Hippocampal formation (tissue), 2 donors: ENCODE data around the gene ZSCAN5A.
"Not testable (repeated sequence)": the region's sequence is repeated elsewhere in the genome, so short reads cannot be mapped to it uniquely, and the experiment has no call there.

Experiments
- DNase-seq, 2 donors: peaks; one replicate each; lab custom pipeline; 2025; lab: John Stamatoyannopoulos, UW

ZSCAN5A gene

DNA sequence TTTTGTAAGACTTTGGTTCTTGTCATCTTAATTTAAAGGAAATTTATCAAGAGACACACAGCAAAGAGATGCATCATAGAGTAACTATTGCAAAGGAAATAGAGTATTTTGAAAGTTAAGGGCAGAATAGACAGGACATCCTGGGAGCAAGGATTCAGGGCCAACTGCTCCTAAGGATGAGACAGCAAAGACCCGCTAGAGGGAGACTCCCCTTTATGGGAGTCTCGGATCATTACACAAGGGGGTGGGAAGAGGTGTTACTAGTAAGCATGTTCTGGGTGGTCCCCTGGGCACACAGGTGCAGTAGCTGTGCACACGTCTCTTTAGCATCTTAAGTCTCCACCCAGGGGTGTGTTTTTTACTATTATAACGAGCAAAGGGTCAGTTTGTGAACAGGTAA is 102.9 kb downstream of the ZSCAN5A start:
- no peak for DNase-seq

DNA sequence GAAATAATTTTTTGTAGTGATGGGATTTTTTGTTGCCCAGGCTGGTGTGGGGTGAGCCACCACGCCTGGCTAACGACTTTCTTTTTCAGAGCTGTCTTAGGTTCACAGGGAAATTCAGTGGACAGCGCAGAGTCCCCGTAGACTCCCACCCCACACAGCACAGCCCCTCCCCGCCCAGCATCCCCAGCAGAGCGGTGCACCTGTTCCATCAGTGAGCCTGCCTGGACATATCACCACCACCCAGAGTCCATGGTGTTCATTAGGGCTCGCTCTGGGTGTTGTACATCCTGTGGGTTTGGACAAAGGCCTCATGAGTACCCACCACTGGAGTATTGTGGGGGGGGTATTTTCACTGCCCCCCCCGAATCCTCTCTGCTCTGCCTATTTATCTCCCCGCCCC is 104.6 kb downstream of the ZSCAN5A start:
- not testable (repeated sequence) for DNase-seq

- no peak for DNase-seq
Observed at GRCh38 chr19:56209091-56209490, 105.5 kb downstream of the ZSCAN5A start.

GRCh38 chr19:56207581-56207980 is 107.1 kb downstream of the ZSCAN5A start:
- not testable (repeated sequence) for DNase-seq

DNA sequence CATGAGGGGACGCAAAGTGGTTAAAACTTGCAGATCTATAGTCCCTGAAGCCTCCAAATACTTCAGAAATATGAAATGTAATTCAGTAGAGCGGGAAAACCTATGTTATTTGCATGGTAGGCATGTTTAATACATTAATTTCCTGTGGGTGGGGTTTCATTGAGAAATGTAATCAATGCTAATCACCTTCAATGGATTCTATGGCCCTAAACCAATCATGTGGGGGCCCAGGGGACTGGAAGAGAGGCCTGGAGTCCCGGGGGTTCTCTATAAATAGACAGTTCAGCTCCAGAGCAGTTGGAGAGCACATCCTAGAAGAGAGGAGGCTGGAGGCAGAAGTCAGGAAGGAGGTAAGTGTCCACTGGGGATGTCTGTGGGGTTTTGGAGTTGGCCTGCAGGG is 112.7 kb downstream of the ZSCAN5A start, which contains the start of gene ZSCAN5C:
TSS of gene ZSCAN5C (plus strand) at position 301 of the 400 bp plus-strand sequence. CDS start 3,641 bp downstream, outside the sequence.
- DNase-seq, result no peak

DNA sequence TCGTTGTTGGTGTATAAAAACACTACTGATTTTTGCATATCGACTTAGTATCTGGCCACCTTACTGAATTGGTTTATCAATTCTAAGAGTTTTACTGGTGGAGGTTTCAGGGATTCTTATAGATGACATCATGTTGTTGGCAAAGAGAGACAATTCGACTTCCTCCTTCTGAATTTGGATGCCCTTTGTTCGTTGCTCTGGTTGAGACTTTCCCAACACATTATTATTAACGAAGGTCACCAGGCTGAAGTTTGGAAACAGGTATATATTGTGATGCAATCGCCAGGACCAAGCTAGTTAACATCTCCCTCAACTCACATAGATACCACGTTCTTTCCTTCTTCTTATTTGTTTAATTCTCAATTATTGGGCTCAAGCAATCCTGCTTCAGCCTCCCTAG is 115.0 kb downstream of the ZSCAN5A start:
- no peak for DNase-seq

- DNase-seq, result not testable (repeated sequence)
Observed at GRCh38 chr19:56197646-56198045, 117.0 kb downstream of the ZSCAN5A start, which contains the start of gene ZSCAN5B. TSS of gene ZSCAN5B (minus strand) at chr19:56197783. CDS start at chr19:56193052, 4,731 bp downstream.

DNA sequence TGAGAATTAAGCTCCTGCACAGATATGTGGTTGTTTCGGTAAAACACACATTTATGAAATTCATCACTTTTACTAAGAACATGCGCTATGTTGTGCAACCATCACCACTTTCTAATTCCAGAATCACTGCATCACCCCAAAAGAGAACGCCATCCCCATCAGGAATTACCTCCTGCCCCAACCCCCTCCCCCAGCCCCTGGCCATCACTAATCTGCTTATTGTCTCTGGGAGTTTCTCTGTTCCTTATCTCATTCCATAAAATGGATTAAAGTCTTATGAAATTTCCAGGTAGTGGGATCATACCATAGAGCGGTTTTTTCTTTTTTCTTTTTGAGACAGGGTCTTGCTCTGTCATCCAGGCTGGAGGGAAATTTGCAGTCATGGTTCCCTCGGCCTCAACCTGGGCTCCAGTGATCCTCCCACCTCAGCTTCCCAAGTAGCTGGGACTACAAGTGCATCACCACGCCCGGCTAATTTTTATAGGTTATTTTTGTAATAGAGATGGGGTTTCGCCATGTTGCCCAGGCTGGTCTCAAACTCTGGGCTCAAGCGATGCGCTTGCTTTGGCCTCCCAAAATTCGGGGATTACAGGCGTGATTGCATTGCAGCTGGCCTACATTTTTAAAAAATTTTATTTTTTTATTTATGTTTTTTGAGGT is 120.5 kb downstream of the ZSCAN5A start:
- no peak for DNase-seq

DNA sequence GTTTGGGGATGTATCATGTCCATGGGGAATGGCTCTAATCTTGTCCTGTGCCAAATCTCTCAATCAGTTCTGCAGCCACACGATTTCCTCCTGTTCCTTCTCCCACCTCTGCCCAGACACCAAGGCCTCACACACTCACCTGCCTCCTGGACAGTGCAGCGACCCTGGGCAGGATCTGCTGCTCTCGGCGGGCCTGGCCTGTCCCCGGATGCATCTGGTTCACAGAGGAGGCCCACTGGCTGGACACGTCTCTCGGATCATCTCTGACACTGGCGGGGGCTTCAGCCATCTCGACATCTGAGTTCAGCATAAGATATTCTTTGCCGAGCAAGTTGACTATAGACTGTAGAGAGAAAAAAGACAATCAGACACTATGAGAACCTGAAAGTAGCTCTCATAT is 122.9 kb downstream of the ZSCAN5A start:
- no peak for DNase-seq

DNA sequence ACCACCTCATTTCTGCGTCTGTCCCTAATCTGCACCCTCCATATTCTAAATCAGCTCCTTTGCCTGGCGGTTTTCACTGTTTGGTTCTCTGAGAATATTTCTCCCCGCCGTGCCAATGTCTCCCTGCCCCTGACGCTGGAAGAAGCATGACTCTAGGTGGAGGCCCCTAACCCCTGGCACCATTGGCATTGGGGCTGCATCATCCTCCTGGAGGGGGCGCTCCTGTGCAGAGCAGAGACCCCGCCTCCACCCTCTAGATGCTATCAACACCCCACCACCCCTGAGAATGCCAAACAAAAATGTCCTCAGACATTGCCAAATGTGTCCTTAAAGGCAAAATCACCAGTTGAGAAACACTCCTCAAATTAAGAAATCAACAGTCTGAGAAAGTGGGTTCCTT is 123.5 kb downstream of the ZSCAN5A start:
- DNase-seq, result no peak

- no peak for DNase-seq
Observed at GRCh38 chr19:56189785-56190184, 124.9 kb downstream of the ZSCAN5A start.

GRCh38 chr19:56177564-56178243 is 136.9 kb downstream of the ZSCAN5A start:
- DNase-seq, result no peak

- DNase-seq, result no peak
Observed at GRCh38 chr19:56176881-56177280, 137.8 kb downstream of the ZSCAN5A start.

DNA sequence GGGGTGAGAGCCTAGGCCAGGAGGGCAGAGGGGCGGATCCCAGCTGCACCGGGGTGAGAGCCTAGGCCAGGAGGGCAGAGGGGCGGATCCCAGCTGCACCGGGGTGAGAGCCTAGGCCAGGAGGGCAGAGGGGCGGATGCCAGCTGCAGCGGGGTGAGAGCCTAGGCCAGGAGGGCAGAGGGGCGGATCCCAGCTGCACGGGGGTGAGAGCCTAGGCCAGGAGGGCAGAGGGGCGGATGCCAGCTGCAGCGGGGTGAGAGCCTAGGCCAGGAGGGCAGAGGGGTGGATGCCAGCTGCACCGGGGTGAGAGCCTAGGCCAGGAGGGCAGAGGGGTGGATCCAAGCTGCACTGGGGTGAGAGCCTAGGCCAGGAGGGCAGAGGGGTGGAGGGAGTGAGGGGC is 138.3 kb downstream of the ZSCAN5A start:
- DNase-seq, result not testable (repeated sequence)

DNA sequence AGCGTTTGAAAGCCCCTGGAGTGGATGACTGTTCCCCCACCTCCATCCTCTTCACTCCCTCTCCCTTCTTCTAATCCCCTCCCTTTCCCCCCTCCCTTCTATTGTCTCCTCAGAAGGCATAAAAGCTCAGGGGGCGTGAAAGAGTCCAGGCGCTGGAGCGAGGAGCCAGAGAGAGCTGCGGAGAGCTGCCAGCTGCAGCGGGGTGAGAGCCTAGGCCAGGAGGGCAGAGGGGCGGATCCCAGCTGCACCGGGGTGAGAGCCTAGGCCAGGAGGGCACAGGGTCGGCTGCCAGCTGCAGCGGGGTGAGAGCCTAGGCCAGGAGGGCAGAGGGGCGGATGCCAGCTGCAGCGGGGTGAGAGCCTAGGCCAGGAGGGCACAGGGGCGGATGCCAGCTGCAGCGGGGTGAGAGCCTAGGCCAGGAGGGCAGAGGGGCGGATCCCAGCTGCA is 138.8 kb downstream of the ZSCAN5A start, which contains the start of gene GALP:
TSS of gene GALP (plus strand) at position 148 of the 447 bp plus-strand sequence. CDS start 1,101 bp downstream, outside the sequence.
- not testable (repeated sequence) for DNase-seq

DNA sequence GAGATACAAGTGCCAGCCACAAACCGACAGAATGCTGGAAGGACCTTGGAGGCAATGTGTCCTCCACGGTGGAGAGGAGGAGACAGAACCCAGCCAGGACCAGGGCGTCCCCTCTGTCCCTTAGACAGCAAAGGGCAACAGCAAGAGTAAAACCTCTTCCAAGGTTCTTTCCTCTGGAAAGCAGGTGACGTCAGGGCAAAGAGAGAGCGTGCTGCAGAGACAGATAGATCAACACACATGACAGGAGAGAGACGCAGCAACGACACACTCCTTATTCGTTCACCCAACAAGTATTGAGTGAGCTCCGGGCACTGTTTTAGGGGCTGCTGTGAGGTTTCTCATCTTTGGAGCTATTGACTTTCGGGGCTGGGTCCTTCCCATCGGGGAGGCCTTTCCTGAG is 140.1 kb downstream of the ZSCAN5A start:
- no peak for DNase-seq

- no peak for DNase-seq
Observed at GRCh38 chr19:56174086-56174485, 140.6 kb downstream of the ZSCAN5A start.
